Adrenal gland (tissue), 5 donors: Measurements from ENCODE around the gene MAP4.

Source experiments
- POLR2A ChIP-seq, 2 donors: fragments of 450-650 bp; IDR thresholded peaks; one replicate each; pipeline ENCODE4 v1.6.1; 2017; ENCODE audit warnings: antibody characterized with exemption in 2 of 2, mild to moderate bottlenecking in 2 of 2, moderate library complexity in 1 of 2
- TF ChIP-seq, protein P1 (sequence below), 6 experiments: fragments of 450-650 bp in 4 of 6; fragments of 200-600 bp in 2 of 6; sonication (generic) in 1 of 6; IDR thresholded peaks; 1 replicate in 5 of 6; 2 replicates in 1 of 6; pipeline versions ENCODE4 v1.5.1 to v1.8.0; 2016 to 2021; ENCODE audit warnings: antibody characterized with exemption in 6 of 6, mild to moderate bottlenecking in 2 of 6, moderate library complexity in 1 of 6
- donor health status: DM: no; HTN: no; CAD: no.

GRCh38 chr3:47802734-47803479, 213.3 kb downstream of the MAP4 start, which contains the start of gene DHX30:
- TF ChIP-seq POLR2A (IDR thresholded peaks at IDR 0.05) = peak; percentile 42 to 81
- TF ChIP-seq, protein P1, sequence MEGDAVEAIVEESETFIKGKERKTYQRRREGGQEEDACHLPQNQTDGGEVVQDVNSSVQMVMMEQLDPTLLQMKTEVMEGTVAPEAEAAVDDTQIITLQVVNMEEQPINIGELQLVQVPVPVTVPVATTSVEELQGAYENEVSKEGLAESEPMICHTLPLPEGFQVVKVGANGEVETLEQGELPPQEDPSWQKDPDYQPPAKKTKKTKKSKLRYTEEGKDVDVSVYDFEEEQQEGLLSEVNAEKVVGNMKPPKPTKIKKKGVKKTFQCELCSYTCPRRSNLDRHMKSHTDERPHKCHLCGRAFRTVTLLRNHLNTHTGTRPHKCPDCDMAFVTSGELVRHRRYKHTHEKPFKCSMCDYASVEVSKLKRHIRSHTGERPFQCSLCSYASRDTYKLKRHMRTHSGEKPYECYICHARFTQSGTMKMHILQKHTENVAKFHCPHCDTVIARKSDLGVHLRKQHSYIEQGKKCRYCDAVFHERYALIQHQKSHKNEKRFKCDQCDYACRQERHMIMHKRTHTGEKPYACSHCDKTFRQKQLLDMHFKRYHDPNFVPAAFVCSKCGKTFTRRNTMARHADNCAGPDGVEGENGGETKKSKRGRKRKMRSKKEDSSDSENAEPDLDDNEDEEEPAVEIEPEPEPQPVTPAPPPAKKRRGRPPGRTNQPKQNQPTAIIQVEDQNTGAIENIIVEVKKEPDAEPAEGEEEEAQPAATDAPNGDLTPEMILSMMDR (IDR thresholded peaks at IDR 0.05) = no peak
